Activated gamma-delta T cell treated with Interleukin-2 at 50 U/mL for 16 hours (primary cell): Measurements from ENCODE around the gene DLX4.
A peak's percentile ranks its signal among the peaks of the same experiment; 100 is the strongest.

Experiments used
- DNase-seq: peaks from one replicate; pipeline ENCODE4 v3.0.0-alpha.2; 2020

DLX4 gene

GRCh38 chr17:49990921-49991320 lies 21.9 kb downstream of the DLX4 start:
- DNase-seq: no peak

GRCh38 chr17:49991409-49991808 lies 22.4 kb downstream of the DLX4 start:
- no peak for DNase-seq

- DNase-seq: no peak
These were observed 23.4 kb downstream of the DLX4 start for GRCh38 chr17:49992191-49992932.

- DNase-seq: no peak
These were observed 24.0 kb downstream of the DLX4 start for GRCh38 chr17:49992933-49993422.

GRCh38 chr17:49993423-49994060 lies 24.6 kb downstream of the DLX4 start:
- DNase-seq: no peak

GRCh38 chr17:49994085-49995054 lies 25.4 kb downstream of the DLX4 start:
- no peak for DNase-seq

- no peak for DNase-seq
These were observed 26.2 kb downstream of the DLX4 start, which contains the start of gene DLX3 for GRCh38 chr17:49995055-49995738. TSS of gene DLX3 (minus strand) at chr17:49995224. CDS start at chr17:49994998, 226 bp downstream.

- DNase-seq: no peak
These were observed 27.1 kb downstream of the DLX4 start for GRCh38 chr17:49996121-49996494.

GRCh38 chr17:49996495-49997300 lies 27.7 kb downstream of the DLX4 start:
- peak; percentile 67 for DNase-seq

GRCh38 chr17:49997301-49997650 lies 28.3 kb downstream of the DLX4 start:
- DNase-seq: no peak

GRCh38 chr17:49997773-49998703 lies 29.0 kb downstream of the DLX4 start:
- DNase-seq: peak; percentile 86

- no peak for DNase-seq
These were observed 30.0 kb downstream of the DLX4 start for GRCh38 chr17:49998836-49999511.

- DNase-seq: no peak
These were observed 34.9 kb downstream of the DLX4 start for GRCh38 chr17:50003911-50004310.

GRCh38 chr17:50009282-50009681 lies 40.3 kb downstream of the DLX4 start:
- DNase-seq: no peak

- no peak for DNase-seq
These were observed 44.1 kb downstream of the DLX4 start for GRCh38 chr17:50013079-50013478.

- no peak for DNase-seq
These were observed 45.6 kb downstream of the DLX4 start for GRCh38 chr17:50014471-50015088.

- DNase-seq: no peak
These were observed 46.2 kb downstream of the DLX4 start for GRCh38 chr17:50015146-50015545.

- no peak for DNase-seq
These were observed 49.9 kb downstream of the DLX4 start for GRCh38 chr17:50018909-50019308.

GRCh38 chr17:50020841-50021599 lies 52.0 kb downstream of the DLX4 start:
- no peak for DNase-seq
